GM12864 (cell line): Measurements from ENCODE around the gene CACNG4.

Experiments used
- DNase-seq: peaks from one replicate; pipeline ENCODE4 v3.0.0-alpha.2; 2011; ENCODE audit warnings: low read depth
- H3K4me3 ChIP-seq: 2 replicates; pipeline ENCODE4 v1.5.1; 2011; ENCODE audit warnings: mild to moderate bottlenecking, low read depth, low read length, control low read depth
- CTCF ChIP-seq: IDR thresholded peaks from 2 replicates; pipeline ENCODE4 v1.5.1; 2011; ENCODE audit warnings: low read depth, mild to moderate bottlenecking, moderate library complexity, low read length, control low read depth, inconsistent platforms; ENCODE audit errors: missing control alignments

The CACNG4 gene

GRCh38 chr17:66923886-66924285, 40.6 kb upstream of the CACNG4 start:
- DNase-seq = no peak
- H3K4me3 ChIP-seq = no peak overlapping the region
- no peak for TF ChIP-seq CTCF

GRCh38 chr17:66925811-66926500, 38.6 kb upstream of the CACNG4 start:
- no peak for DNase-seq
- H3K4me3 ChIP-seq = no peak overlapping the region
- no peak for TF ChIP-seq CTCF

- DNase-seq = no peak
- no peak overlapping the region for H3K4me3 ChIP-seq
- TF ChIP-seq CTCF = no peak
Measured at GRCh38 chr17:66928949-66929348, 35.6 kb upstream of the CACNG4 start.

GRCh38 chr17:66929591-66929990, 34.9 kb upstream of the CACNG4 start:
- no peak for TF ChIP-seq CTCF
- no peak overlapping the region for H3K4me3 ChIP-seq
- no peak for DNase-seq

GRCh38 chr17:66930933-66931332, 33.6 kb upstream of the CACNG4 start:
- TF ChIP-seq CTCF = no peak
- DNase-seq = no peak
- no peak overlapping the region for H3K4me3 ChIP-seq

- H3K4me3 ChIP-seq = no peak overlapping the region
- DNase-seq = no peak
- no peak for TF ChIP-seq CTCF
Measured at GRCh38 chr17:66932311-66932710, 32.2 kb upstream of the CACNG4 start.

GRCh38 chr17:66934040-66934439, 30.5 kb upstream of the CACNG4 start:
- DNase-seq = no peak
- no peak overlapping the region for H3K4me3 ChIP-seq
- no peak for TF ChIP-seq CTCF
